GM18858 (cell line): Measurements from ENCODE around the gene TSPAN9.
"Not testable (repeated sequence)": the region's sequence is repeated elsewhere in the genome, so short reads cannot be mapped to it uniquely, and the experiment has no call there.

Experiments used
- ATAC-seq: cut with Tn5 transposase; IDR thresholded peaks from one replicate; pipeline ENCODE4 v1.9.1; 2021; ENCODE audit not compliant: unreplicated experiment

Gene TSPAN9

GRCh38 chr12:3043406-3043805 is 33.8 kb upstream of the TSPAN9 start:
- no peak for ATAC-seq

DNA sequence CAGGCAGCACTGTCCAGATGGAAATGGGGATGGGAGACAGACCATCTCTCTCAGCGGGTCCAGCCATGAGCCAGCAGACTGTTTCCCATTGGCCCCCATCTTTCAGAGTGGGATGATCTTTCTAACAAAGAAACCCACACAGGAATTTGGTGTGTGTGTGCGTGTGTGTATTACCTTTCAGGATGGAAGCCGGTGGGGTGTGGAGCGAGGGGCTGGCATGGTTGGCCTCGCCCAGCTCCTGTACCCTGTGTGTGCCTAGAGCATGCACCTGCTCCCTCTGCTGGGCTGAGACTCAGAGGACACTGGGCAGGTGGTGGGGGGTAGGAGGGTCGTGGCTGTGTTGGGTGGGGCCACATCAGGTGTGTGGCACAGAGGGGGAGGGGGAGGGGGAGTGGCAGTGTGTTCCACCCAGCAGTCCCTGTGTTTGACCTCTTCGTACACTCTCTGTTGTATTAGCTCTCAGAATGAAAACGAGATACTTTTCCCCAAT is 33.0 kb upstream of the TSPAN9 start:
- ATAC-seq, result no peak

DNA sequence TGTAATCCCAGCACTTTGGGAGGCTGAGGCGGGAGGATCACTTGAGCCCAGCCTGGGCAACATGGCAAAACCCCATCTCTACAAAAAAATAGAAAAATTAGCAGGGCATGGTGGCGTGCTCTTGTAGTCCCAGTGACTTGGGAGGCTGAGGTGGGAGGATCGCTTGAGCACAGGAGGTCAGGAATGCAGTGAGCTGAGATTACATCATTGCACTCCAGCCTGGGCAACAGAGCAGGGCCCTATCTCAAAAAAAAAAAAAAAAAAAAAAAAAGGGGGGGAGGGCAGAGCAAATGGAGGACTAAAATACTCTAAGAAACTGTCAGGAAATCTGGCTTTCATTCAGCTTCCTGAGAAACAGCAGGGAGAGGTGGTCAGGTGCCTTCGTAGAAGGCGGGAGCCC is 31.7 kb upstream of the TSPAN9 start:
- ATAC-seq, result no peak

DNA sequence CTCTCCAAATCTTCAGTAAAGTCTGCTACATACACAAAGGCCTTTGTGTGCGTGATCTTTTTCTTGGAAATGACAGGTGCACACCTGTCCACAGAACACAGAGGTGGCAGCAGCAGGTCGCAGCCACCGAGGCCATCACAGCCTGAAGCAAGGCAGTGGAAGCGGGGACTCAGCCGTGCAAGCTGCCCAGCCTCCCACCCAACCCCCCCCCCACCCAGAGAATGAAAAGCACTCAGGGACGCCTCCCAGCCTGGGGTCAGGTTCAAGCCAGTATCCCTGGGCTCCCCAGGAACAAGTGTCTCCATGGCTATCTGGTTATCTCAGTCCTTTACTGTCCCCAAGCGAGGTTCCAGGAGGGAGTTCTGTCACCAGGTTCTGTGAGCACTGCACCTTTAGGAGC is 31.2 kb upstream of the TSPAN9 start:
- ATAC-seq, result no peak

DNA sequence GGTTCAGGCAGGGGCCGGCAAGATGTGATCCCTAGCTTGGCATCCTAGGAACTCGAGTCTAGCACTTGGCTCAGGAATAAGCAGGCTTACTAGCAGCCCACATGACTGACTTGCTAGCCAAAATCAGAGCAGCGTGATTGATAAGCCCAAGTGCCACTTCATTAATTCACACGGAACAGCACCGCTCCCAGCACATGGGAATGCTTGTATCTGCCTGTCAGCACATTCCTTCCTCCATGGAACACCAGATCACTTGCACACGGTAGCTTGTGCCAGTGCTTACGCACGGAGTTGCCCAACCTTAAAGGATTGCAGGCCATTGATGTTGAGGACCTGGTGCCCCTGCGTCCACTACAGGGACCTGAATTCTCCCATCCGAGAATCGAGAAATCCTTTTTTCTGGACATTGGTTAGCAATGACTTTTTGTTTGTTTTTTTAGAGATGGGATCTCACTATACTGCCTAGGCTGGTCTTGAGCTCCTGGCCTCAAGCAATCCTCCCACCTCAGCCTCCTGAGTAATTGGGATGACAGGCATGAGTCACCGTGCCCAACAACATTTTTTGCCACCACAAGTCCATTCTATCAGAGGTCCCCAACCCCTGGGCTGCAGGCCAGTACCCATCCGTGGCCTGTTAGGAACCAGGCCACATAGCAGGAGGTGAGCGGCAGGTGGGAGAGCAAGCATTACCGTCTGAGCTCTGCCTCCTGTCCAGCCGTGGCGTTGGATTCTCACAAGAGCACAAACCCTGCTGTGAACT is 30.6 kb upstream of the TSPAN9 start:
- no peak for ATAC-seq

- no peak for ATAC-seq
Measured at GRCh38 chr12:3047961-3048360, 29.2 kb upstream of the TSPAN9 start.

GRCh38 chr12:3048540-3048939 is 28.6 kb upstream of the TSPAN9 start:
- no peak for ATAC-seq

GRCh38 chr12:3049176-3049575 is 28.0 kb upstream of the TSPAN9 start:
- no peak for ATAC-seq

- ATAC-seq, result no peak
Measured at GRCh38 chr12:3049611-3050249, 27.4 kb upstream of the TSPAN9 start.

DNA sequence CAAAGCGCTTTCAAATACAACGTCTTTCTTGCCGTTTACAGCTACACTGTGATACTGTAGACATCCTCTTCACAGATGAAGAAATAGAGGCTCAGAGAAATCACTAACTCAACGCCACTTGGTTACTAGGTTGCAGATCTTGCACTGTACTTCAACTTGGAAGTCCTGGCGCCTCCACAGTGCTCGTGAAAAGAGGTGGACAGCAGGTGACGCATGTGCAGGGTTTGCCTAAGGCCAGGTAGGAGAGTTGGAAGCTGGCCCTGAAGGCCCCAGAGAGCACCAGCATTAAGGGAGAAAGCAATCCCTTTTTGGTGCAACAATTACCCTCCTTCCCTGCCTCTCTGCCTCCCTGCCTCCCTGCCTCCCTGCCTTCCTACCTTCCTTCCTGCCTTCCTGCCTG is 22.8 kb upstream of the TSPAN9 start:
- ATAC-seq, result no peak

GRCh38 chr12:3055026-3055703 is 22.0 kb upstream of the TSPAN9 start:
- no peak for ATAC-seq

DNA sequence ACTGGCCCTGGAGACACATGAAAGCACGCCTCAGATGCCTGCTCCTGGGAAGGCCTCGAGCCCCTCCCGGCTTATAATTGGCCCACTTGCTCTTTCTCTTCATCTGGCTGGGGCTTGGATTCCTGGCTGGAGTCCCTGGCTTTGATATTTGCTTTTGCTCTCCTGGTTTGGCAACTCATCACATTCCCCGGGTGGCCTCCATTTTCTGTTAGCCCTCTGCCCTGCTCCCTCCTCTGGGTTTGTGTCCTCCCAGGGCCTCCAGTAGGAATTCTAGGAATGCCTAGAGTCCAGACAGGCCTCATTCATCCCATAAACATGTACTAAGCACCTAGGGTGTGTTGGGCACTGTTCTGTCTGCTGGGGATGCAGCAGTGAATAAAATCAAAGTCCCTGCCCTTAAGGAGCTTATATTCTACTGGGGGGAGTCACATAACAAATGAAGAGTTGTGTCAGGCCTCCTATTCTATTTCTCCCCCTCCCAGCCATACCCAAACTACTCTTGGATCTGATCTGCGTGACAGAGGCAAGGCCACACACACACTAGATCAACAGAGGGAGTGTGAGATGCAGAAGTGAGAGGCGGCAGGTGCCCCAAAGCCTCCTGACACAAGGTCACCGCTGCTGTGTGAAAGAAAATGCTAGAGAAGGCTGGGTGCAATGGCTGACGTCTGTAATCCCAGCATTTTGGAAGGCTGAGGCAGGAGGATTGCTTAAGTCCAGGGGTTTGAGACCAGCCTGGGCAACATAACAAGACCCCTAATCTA is 21.3 kb upstream of the TSPAN9 start:
- no peak for ATAC-seq

- no peak for ATAC-seq
Measured at GRCh38 chr12:3061059-3061458, 16.1 kb upstream of the TSPAN9 start.

DNA sequence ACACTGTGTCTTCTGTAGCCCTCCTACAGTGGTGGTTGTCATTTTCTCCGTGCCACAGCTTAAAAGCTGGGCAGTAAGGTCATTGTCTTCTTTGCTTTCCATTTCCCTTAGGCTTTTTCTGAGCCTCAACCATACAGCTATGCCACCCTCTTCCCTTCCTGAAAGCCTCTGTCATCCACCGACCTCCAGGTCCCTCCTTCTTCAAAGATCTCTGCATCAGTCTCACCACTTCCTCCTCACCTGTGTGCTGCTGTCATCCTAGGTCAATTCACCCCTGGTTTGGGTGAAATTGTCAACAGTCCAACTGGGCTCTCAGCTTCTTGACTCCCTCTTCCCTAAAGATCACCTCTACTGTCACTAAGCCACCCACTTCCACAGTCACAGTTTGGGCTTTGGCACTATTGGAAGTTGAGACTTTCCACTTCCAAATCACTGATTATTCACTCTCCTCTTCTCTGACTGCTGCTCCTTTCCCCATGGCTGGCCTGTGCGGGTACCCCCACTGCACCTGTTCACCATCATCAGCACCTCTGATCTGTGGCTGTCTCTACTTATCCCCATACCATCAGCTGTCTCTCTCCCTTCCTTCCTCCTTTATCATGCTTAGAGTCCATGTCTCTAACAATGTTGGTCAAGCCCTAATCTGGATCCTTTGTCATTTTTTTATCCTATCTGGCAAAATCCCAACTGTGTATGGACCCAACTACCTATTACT is 15.5 kb upstream of the TSPAN9 start:
- no peak for ATAC-seq

DNA sequence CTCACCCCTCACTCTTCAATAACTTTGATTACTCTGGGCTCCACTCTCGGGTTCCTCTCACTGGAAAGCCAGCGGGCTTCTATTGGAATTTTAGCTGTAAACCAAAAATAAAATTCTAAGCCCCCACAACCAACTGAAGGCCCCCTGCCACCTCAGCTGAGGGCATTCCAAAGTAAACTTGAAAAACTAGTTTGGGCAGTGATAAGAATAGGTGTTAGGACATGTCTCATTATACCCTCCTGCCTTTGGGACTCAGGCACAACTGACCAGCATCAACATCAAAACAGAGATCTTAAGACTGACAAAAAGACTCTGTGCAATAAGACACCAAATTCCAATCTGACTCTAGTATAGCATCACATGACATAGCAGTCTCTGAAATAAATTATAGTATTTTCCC is 11.9 kb upstream of the TSPAN9 start:
- no peak for ATAC-seq

- not testable (repeated sequence) for ATAC-seq
Measured at GRCh38 chr12:3065846-3066245, 11.3 kb upstream of the TSPAN9 start.

DNA sequence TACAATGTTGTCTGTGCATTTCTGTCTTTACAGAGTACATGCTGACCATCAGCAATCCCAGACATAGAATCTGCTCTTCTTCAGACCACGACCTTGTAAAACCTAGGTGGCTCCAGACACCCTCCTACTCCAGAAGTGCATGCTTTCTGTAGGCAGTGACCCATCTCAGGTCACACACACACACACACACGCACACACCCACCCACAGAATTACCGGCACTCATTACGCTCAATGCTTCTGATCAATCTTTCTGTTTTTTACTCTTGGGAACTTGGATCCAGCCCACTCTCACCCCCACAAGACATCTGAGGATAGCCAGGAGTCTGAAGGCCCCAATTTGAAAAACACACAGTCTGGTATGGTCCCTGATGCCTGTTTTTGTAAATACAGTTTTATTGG is 7.5 kb upstream of the TSPAN9 start:
- ATAC-seq, result no peak

GRCh38 chr12:3071107-3071506 is 6.1 kb upstream of the TSPAN9 start:
- no peak for ATAC-seq

DNA sequence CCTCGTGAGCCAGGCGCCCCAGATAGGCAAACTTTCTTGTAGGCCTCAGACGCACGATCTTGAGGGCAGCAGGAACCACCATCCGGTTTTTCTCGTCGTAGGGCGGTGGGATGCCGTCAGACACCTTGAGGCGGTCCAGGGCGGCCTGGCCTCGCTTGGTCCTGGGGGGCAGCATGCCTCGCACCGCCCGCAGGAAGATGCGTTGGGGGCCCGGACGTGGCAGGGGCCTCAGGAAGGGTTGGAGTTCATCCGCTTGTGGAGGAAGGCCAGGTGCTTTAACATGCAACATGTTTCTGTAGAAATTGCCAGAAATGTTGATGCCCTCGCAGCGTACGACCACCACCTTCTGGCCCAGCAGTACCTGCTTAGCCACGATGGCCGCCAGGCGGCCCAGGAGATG is 5.5 kb upstream of the TSPAN9 start:
- ATAC-seq, result no peak

DNA sequence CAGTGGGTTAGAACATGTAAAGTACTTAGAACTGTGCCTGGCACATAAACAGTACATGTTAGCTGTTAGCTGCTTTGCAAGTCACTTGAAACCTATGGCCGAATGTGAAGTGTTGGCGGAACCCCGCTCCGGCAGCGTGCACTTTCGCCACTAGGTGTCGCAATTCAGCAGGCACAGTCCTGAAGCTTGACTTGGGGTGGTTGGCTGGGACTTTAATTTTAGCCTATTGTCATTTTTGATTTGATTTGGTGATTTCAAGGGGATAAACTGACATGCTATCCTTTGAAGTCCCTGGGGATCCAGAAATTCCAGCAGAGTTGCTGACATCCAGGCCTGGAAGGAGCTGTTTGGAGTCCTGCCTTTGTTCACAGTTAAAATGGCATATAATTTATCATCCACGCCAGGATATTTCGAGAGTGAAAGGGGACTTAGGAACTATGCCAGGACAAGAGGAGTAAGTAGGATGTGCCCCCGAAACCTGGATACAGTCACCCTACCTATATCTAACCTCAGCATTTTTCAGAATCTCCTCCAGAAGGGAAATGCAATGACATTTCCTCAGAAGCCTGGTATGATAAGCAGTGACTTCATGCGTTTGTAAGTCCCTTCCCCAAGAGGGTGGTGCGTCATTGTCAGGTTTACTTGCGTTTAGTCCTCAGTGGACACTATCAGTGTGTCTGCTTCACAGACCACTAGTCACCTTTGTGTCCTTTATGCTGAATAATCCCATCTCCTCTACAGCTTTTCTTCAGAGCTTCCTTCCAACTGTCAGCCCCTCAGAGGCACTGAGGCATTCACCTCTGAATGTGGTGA is 3.5 kb upstream of the TSPAN9 start:
- ATAC-seq, result no peak
